Raji (cell line): ENCODE results near the gene RBM17.

Experiments
- POLR2A ChIP-seq: IDR thresholded peaks from 2 replicates; pipeline ENCODE4 v1.6.1; 2011; ENCODE audit warnings: low read depth, low read length, control low read depth; ENCODE audit not compliant: insufficient read depth

The RBM17 gene

DNA sequence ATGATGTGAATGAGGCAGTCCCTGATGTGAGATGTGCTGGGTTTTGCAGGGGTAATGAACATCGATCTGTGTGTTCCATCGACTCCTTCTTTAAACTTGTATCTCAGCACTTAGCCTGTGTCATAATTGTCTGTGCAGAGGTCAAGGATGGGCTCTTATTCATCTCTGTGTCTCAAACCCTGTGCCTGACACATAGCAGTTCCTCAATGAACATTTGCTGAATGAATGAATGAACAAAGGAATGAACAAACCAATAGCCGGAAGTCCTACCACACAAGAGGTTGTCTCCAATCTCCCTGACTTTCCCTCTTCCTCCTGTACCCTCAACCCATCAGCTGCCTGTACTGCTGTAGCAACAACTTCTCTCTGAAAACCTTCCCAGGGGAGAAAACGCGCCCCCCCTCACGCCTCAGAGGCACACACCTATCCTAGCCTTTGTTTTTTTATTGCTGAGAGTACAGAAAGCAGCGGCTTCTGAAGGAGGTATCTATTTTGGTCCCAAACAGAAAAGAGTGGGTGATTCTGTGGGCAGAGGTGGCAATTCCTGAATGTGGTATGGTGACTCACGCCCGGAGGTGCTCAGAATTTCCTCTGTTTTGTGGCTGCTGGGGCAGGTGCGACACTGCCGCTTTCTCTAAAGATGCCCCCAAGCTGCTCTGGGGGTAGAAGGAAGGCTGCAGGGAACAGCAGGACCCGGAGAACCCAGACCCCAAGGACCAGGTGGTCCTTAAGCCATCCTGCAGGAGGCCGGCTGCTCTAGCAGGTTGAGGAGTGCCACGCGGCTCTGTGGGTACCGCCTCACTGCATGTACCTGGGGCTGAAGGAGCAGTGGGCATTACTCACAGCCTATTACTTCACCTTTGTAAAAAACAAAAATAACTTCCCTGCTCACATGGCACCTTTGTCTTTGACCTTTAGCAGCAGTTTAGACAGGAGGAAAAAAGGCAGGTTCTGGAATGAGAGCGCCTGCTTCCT is 36.3 kb upstream of the RBM17 start:
- TF ChIP-seq POLR2A = no peak

DNA sequence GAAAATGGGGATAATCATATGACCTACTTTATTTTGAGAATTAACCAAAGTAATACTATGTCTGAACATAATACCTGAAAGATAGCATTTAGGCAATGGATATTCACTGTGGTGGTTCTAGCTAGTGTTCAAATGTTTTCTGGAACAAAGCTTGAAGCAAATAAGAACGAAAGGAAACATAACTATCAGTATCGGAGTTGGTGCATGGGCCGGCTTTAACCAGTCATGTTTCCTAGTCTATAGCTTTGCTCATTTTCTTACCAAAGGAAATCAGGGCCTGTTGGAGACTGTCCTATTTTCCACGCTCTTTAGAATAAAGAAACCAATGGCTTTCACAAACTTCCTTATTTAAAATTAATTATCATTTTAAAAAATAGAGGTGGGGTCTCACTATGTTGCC is 35.5 kb upstream of the RBM17 start:
- no peak for TF ChIP-seq POLR2A

DNA sequence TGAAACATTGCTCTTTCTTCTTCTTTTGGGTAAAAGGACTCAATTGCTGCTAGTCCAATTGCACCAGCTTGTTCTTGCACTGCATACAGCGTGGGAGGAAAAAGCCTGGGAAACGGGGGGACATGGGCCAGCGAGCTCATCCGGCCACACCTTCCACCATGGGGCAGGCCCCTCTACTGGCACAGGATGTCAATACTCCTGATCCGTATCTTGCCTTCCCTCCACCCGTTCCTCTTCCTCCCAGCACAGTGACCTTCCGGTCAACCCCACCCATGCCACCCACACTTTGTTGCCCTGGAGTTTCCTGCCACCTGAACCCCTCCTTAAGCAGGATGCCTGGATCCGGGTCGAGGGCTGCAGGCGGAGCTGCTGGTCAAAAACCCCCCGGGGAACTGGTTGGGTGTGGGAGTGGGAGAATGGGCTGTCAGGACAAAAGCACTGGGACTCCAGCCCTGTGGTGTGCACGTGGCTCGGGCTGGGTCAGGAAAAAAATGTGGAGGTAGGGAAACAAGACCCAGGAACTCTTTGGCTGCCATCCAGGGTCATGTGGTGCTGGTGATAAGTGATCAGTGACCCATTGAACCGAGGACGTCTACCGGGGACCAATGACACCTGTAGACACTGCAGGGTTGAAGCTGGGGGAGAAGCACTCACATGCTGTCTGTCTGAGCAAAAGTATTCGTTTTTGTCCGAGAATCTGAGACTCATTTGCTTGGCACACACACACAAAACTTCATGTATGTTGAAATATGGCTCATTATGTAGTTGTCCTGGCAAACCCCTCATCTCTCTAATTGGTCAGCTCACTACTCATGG is 34.8 kb upstream of the RBM17 start:
- TF ChIP-seq POLR2A = no peak

DNA sequence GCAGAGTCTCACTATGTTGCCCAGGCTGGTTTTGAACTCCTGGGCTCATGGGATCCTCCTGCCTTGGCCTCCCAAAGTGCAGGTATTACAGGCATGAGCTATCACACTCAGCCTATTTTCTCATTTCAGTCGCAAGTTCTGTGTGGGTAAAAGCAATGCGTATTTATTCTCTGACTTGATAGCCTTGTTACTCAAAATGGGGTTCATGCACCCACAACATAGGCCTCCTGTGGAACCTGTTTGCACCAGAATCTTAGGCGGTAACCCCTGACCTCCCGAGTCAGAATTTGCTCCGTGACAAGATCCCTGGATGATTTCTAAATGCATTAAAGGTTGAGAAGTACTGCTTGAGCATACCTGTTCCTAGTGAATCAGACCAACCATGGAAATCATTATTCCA is 34.0 kb upstream of the RBM17 start:
- no peak for TF ChIP-seq POLR2A

DNA sequence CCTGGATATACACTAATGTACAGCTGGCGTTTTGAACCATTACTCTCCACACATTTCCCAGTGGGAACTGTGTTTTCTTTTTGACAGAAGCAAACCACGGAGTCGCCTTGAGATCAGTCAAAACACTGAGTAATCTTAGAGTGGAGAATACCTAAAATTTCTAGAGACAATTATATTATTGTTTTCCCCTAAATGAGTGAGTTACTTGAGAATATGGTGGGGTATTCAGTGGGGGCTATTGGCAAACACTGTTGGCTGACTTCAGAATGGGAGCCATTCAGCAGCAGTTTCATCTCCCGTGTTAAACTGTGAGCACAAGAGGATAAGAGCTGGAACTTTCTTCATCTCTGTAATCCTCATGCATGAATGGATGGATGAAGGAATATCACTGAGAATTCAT is 32.9 kb upstream of the RBM17 start:
- no peak for TF ChIP-seq POLR2A

DNA sequence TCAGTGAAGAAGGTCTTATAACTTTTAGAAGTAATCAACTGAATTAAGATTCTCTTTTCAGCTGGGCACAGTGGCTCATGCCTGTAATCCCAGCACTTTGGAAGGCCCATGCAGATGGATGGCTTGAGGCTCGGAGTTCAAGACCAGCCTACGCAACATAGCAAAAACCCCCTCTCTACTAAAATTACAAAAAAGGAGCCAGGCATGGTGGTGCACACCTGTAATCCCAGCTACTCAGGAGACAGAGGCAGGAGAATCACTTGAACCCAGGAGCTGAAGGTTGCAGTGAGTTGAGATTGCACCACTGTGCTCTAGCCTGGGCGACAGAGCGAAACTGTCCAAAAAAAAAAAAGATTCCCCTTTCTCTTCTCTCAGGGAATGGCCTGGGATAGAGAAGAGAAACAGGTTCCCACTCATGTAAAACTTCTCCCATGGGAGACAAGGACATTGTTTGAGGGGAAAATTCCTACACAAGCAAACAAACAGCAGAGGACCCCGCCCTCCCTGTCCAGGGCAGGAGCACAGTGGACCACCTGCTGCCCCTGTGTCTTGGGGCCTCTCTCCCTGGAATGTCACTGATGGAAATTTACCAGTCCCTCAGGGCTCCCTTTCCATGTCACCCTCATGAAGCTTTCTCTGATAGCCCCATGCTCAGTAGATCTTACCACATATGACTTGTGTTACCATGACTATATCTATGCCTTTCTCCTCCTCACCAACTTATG is 32.3 kb upstream of the RBM17 start:
- no peak for TF ChIP-seq POLR2A

DNA sequence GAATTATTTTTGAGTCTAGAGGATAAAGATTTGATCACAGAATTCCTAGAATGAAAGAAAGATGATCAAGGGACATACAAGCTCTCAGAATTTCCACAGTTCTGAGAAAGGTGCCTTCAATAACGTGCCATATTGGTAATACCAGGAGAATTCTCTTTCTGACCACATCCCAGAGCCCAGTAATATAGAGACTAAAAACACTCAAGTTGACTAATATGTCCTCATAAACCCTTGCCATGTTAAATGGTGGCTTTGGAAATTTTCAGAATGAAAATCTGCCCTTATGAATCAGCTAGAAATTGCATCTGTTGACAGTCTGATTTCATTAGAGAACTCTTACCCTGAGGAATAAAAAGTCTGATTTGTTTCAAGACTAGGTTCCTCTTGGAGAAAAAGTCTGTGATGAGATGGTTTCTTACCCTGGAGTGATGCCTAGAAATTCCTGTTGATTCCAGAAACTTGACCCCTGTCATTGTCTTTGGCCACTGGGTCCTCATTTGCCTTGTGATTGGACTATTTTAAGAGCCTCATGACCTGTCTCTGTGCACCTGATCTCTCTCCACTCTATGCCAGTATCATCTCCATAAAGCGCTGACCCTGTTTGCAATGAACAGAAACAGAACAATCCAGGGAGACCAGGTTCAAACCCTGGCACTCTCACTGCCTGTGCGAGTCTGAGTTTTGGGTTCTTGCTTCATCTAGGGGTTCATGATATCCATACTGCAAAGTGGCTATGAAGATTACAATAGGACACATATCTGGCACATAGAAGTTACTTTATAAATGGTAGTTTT is 30.0 kb upstream of the RBM17 start:
- TF ChIP-seq POLR2A = no peak

DNA sequence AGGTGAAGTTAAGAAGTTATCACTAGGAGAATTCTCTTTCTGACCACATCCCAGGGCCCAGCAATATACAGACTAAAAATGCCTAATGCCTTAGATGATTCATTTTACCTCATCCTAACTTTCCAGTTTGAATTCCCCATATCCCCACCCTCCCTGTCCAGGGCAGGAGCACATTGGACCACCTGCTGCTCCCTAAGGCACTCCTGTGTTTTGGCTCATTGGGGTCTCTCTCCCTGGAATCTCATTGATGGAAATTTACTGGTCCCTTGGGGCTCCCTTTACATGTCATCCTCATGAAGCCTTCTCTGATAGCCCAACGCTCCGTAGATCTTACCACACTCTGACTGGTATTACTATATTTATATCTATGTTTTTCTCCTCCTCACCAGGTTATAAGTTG is 29.3 kb upstream of the RBM17 start:
- no peak for TF ChIP-seq POLR2A

DNA sequence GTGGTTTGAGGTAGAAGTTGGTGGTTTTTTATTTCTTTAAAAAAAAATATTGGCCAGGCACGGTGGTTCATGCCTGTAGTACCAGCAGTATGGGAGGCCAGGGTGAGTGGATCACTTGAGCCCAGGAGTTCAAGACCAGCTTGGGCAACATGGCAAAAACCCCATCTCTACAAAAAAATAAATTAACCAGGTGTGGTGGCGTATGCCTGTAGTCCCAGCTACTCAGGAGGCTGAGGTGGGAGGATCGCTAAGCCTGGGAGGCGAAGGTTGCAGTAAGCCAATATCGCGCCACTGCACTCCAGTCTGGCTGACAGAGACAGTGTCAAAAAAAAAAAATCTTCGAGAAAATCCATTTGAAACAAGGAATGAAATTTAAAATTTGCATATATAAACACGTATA is 27.8 kb upstream of the RBM17 start:
- no peak for TF ChIP-seq POLR2A

DNA sequence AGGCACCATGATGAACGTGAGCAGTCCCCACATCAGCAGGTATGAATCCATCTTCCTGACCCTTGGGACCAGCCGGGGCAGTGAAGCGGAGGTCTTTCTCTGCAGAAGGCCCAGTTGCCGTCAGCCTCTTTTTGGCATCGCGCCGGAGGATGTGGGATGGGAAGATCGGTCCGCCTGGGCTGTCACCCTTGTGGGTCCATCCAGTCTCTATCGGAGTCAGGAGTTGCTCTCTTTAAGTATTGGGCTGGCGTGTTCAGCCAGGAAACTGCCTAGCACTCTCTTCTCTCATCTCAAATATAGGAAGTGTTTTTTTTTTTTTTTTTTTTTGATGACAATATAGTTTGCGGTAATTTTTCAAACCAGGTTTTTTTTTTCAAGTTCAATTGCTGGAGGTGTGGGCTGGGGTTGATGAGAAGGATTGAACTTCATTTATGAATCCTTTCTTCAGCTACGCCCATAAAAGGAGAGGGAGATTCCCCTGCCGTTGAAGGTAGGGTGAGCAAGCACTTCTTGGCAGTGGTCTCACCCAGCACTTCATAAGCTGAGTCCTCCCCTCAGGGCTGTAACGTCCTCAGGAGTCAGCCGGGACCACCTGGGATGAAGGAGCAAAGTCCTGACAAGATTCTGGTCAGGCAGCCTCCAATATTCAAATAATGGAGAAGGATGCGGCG is 26.6 kb upstream of the RBM17 start, which contains the start of gene IL2RA:
Gene IL2RA (minus strand): TSS at position 267 of the 671 bp plus-strand sequence. CDS start 216 bp downstream, at position 51.
- TF ChIP-seq POLR2A = no peak

DNA sequence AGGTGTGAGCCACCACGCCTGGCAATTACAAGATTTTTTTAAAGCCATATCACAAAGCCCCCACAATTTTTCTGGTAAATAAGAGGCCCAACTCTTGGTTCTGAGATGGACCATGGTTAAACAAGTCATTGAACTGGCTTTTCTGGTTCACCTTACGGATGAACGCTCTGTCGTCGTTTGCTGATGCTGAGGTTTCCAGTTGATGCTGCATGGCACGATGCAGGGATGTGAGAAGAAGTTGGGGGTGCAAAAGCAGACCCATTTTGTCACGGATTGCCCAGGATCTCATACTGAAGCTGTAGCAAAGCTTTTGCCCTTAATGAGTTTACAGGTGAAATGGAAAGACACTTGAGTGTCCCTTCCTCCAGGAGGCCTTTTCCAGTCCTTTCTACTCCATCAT is 24.7 kb upstream of the RBM17 start:
- TF ChIP-seq POLR2A = no peak

DNA sequence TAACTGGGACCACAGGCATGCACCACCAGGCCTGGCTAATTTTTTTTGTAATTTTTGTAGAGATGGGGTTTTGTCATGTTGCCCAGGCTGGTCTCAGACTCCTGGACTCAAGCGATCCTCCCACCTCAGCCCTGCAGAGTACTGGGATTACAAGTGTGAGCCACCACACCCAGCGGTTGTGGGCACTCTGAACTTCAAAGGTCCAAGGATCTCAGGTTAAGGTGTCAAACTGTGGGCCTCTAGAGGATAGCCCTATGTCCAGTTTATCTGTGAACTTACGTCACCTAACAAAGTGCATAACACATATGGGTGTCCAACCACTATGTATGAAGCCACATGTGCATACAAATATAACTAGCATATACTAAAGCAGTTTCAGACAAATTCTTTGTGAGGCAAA is 23.4 kb upstream of the RBM17 start:
- no peak for TF ChIP-seq POLR2A

DNA sequence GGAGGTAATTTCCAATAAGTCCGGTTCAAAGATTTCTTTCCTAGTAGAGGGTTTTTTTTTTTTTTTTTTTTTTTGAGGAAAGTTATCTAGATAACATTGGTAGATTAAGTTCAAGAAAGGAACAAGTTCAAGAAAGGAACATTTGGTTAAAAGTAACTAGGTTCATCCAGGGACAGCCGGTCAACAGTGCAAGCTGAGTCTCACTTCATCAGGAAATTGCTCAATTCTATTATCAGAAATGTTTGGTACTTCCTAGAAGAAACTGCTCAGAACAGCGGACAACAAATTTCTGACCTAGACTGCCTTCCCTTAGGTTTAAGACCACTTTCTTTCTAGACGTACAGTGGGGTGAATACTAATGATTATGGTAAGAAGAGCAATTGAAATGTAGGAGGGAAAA is 23.0 kb upstream of the RBM17 start:
- no peak for TF ChIP-seq POLR2A

DNA sequence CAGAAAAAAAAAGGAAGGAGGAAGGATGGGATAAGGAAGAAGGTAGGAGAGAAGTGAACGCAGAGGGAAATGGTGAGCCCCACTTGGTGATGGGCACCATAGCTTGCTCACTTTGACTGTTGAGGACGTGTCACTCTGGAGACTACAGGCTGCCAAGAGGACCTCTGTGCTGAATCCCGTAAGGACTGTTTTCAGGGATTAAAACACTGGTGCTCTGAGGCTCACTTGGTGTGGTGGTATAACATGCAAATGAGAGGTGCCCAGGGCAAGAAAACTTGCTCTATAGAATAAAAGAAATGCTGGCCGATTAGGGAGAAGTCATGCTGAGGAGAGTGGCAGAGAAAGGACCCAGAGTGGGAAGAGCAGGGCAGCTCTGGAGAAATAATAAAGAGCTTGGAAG is 21.4 kb upstream of the RBM17 start:
- no peak for TF ChIP-seq POLR2A
